Inferior parietal cortex (tissue), 1 donor: ENCODE results near the gene BMP4.
"Not testable (repeated sequence)": the region's sequence is repeated elsewhere in the genome, so short reads cannot be mapped to it uniquely, and the experiment has no call there.

Source experiments
- DNase-seq: peaks from one replicate; pipeline ENCODE4 v3.0.0-alpha.2; 2016; ENCODE audit errors: extremely low spot score

The BMP4 gene

GRCh38 chr14:53956427-53957201, at the start of gene BMP4:
TSS of gene BMP4 (minus strand) at chr14:53956825. CDS start at chr14:53952222, 4,603 bp downstream.
- DNase-seq: no peak

GRCh38 chr14:54003064-54003463, 46.4 kb upstream of the BMP4 start:
- no peak for DNase-seq

GRCh38 chr14:54002653-54003052, 46.0 kb upstream of the BMP4 start:
- peak; percentile 6 for DNase-seq

- DNase-seq: no peak
Measured at GRCh38 chr14:54001189-54001878, 44.7 kb upstream of the BMP4 start.

- DNase-seq: no peak
Measured at GRCh38 chr14:54000341-54000811, 43.8 kb upstream of the BMP4 start.

GRCh38 chr14:53999061-53999488, 42.5 kb upstream of the BMP4 start:
- DNase-seq: no peak

GRCh38 chr14:53996041-53996440, 39.4 kb upstream of the BMP4 start:
- no peak for DNase-seq

GRCh38 chr14:53993920-53994607, 37.4 kb upstream of the BMP4 start:
- DNase-seq: no peak

GRCh38 chr14:53990978-53991377, 34.4 kb upstream of the BMP4 start:
- no peak for DNase-seq

GRCh38 chr14:53986718-53987117, 30.1 kb upstream of the BMP4 start:
- DNase-seq: not testable (repeated sequence)

- not testable (repeated sequence) for DNase-seq
Measured at GRCh38 chr14:53984958-53985357, 28.3 kb upstream of the BMP4 start.

- DNase-seq: no peak
Measured at GRCh38 chr14:53983112-53983511, 26.5 kb upstream of the BMP4 start.

- no peak for DNase-seq
Measured at GRCh38 chr14:53982546-53982945, 25.9 kb upstream of the BMP4 start.

- DNase-seq: no peak
Measured at GRCh38 chr14:53979747-53980642, 23.4 kb upstream of the BMP4 start.

- DNase-seq: no peak
Measured at GRCh38 chr14:53979113-53979681, 22.6 kb upstream of the BMP4 start.

- DNase-seq: no peak
Measured at GRCh38 chr14:53978194-53978593, 21.6 kb upstream of the BMP4 start.

- no peak for DNase-seq
Measured at GRCh38 chr14:53975444-53975843, 18.8 kb upstream of the BMP4 start.

- no peak for DNase-seq
Measured at GRCh38 chr14:53971521-53971920, 14.9 kb upstream of the BMP4 start.

- DNase-seq: no peak
Measured at GRCh38 chr14:53969326-53969725, 12.7 kb upstream of the BMP4 start.

GRCh38 chr14:53968726-53969125, 12.1 kb upstream of the BMP4 start:
- DNase-seq: no peak

GRCh38 chr14:53967606-53968005, 11.0 kb upstream of the BMP4 start:
- no peak for DNase-seq
